SK-N-SH (cell line): Measurements from ENCODE around the gene PLK3.

Source experiments
- CTCF ChIP-seq: fragments of 200-600 bp; sonication (generic); IDR thresholded peaks from 2 replicates; pipeline ENCODE4 v1.6.1; 2017; ENCODE audit warnings: antibody characterized with exemption, mild to moderate bottlenecking, moderate library complexity
- EP300 ChIP-seq, 2 experiments: IDR thresholded peaks; 2 replicates each; pipeline versions ENCODE4 v1.4.0 to v1.6.1; 2012; ENCODE audit warnings: borderline replicate concordance in 1 of 2, low read depth in 1 of 2, low read length in 1 of 2
- JUND ChIP-seq: IDR thresholded peaks from 2 replicates; pipeline ENCODE4 v1.4.0; 2012
- MAX ChIP-seq: IDR thresholded peaks from 2 replicates; pipeline ENCODE4 v1.4.0; 2012; ENCODE audit warnings: low read depth
- NRF1 ChIP-seq: IDR thresholded peaks from 2 replicates; pipeline ENCODE4 v1.6.1; 2012; ENCODE audit warnings: low read depth, mild to moderate bottlenecking, low read length

- TF ChIP-seq EP300 (IDR thresholded peaks at IDR 0.05; ENCODE audit: borderline replicate concordance in 1 of 2, low read depth in 1 of 2, low read length in 1 of 2) (no peak), CTCF (no peak), JUND (no peak), NRF1 (no peak), MAX (no peak)
These were observed 21.1 kb downstream of the PLK3 start for GRCh38 chr1:44821240-44821715.
